PFSK-1 (cell line): ENCODE results near the gene KCNIP3.

ENCODE experiments used
- FOXP2 ChIP-seq: optimal IDR thresholded peaks from 2 replicates; pipeline ENCODE3; 2011; ENCODE audit warnings: borderline replicate concordance, control low read depth, inconsistent platforms; ENCODE audit not compliant: insufficient read depth; ENCODE audit errors: extremely low read length, extremely low read depth
- POLR2AphosphoS5 ChIP-seq: IDR thresholded peaks from 2 replicates; pipeline ENCODE4 v1.6.1; 2012; ENCODE audit warnings: low read depth, mild to moderate bottlenecking, control low read depth, low read length, moderate library complexity
- REST ChIP-seq, 2 experiments: IDR thresholded peaks; 2 replicates each; pipeline versions ENCODE4 v1.6.1 to v1.8.0; 2011 to 2012; ENCODE audit warnings: low read depth in 2 of 2, low read length in 2 of 2, control low read depth in 1 of 2, inconsistent platforms in 1 of 2, mild to moderate bottlenecking in 1 of 2, moderate library complexity in 1 of 2; ENCODE audit not compliant: insufficient read depth in 1 of 2
- SIN3A ChIP-seq: IDR thresholded peaks from 2 replicates; pipeline ENCODE4 v1.6.1; 2012; ENCODE audit warnings: mild to moderate bottlenecking, low read length, moderate library complexity, borderline replicate concordance; ENCODE audit not compliant: insufficient read depth
- TAF1 ChIP-seq: IDR thresholded peaks from 2 replicates; pipeline ENCODE4 v1.6.1; 2012; ENCODE audit warnings: low read length, control low read depth, borderline replicate concordance; ENCODE audit not compliant: insufficient read depth

Gene KCNIP3

GRCh38 chr2:95325026-95325425 is 27.9 kb downstream of the KCNIP3 start:
- no peak for TF ChIP-seq SIN3A
- TF ChIP-seq POLR2AphosphoS5, result no peak
- TF ChIP-seq FOXP2, result no peak
- no peak for TF ChIP-seq TAF1
- no peak for TF ChIP-seq REST (IDR thresholded peaks at IDR 0.05; ENCODE audit: insufficient read depth in 1 of 2, low read depth in 2 of 2, low read length in 2 of 2)

- TF ChIP-seq REST (IDR thresholded peaks at IDR 0.05; ENCODE audit: insufficient read depth in 1 of 2, low read depth in 2 of 2, low read length in 2 of 2) (no peak), TAF1 (no peak), POLR2AphosphoS5 (no peak), FOXP2 (no peak), SIN3A (no peak)
Observed at GRCh38 chr2:95325590-95326432, 28.7 kb downstream of the KCNIP3 start.

GRCh38 chr2:95326433-95327140 is 29.4 kb downstream of the KCNIP3 start:
- no peak for TF ChIP-seq SIN3A
- no peak for TF ChIP-seq TAF1

GRCh38 chr2:95327861-95328260 is 30.7 kb downstream of the KCNIP3 start:
- no peak for TF ChIP-seq TAF1
- no peak for TF ChIP-seq SIN3A
- no peak for TF ChIP-seq FOXP2
- no peak for TF ChIP-seq POLR2AphosphoS5
- TF ChIP-seq REST (IDR thresholded peaks at IDR 0.05; ENCODE audit: insufficient read depth in 1 of 2, low read depth in 2 of 2, low read length in 2 of 2), result no peak

- no peak for TF ChIP-seq POLR2AphosphoS5
- TF ChIP-seq TAF1, result no peak
- TF ChIP-seq FOXP2, result no peak
- no peak for TF ChIP-seq REST (IDR thresholded peaks at IDR 0.05; ENCODE audit: insufficient read depth in 1 of 2, low read depth in 2 of 2, low read length in 2 of 2)
- no peak for TF ChIP-seq SIN3A
Observed at GRCh38 chr2:95328358-95329125, 31.4 kb downstream of the KCNIP3 start.
